ENCODE data around the gene PLA1A. TPM values are rescaled to one million over a fixed set of nuclear protein-coding genes. Genes with fewer than 3 reads are reported as not detected.

The PLA1A gene
- total RNA-seq, 6 experiments from 2014 or later = 9.9 to 30.2 (median 15.9) TPM

- Histone ChIP-seq H3K9me3 (no peaks in the 10 kb centered on the region), H3K4me1 (no peaks in the 10 kb centered on the region), H3K36me3 (no peaks in the 10 kb centered on the region), H3K4me3 (no peak overlapping the region), H3K27ac (no peak overlapping the region), H3K27me3 (no peaks in the 10 kb centered on the region)
- DNase-seq = no peak
- 49% methylated on average over 2 of the region's 5 CpGs for WGBS (ENCODE audit: insufficient coverage, low coverage, low lambda C conversion rate, missing lambda C conversion rate)
- TF ChIP-seq CTCF (IDR thresholded peaks at IDR 0.05) (no peak), POLR2A (IDR thresholded peaks at IDR 0.05) (no peak)
- intact Hi-C loops (cut with DNase I) = no loop called here
- peak; percentile 50 to 75 (median 58) for ATAC-seq
These were observed 26.0 kb upstream of the PLA1A start for GRCh38 chr3:119571688-119572087.

- H3K27ac ChIP-seq = no peak overlapping the region
- ATAC-seq = no peak
- intact Hi-C loops (cut with DNase I) = no loop called here
- H3K9me3 ChIP-seq = no peaks in the 10 kb centered on the region
- no peak for DNase-seq
- TF ChIP-seq POLR2A (IDR thresholded peaks at IDR 0.05) (no peak), CTCF (IDR thresholded peaks at IDR 0.05) (no peak)
- H3K27me3 ChIP-seq = no peaks in the 10 kb centered on the region
- H3K4me1 ChIP-seq = no peaks in the 10 kb centered on the region
- H3K36me3 ChIP-seq = no peaks in the 10 kb centered on the region
- no peak overlapping the region for H3K4me3 ChIP-seq
These were observed 22.2 kb upstream of the PLA1A start for GRCh38 chr3:119575507-119575906.

DNA sequence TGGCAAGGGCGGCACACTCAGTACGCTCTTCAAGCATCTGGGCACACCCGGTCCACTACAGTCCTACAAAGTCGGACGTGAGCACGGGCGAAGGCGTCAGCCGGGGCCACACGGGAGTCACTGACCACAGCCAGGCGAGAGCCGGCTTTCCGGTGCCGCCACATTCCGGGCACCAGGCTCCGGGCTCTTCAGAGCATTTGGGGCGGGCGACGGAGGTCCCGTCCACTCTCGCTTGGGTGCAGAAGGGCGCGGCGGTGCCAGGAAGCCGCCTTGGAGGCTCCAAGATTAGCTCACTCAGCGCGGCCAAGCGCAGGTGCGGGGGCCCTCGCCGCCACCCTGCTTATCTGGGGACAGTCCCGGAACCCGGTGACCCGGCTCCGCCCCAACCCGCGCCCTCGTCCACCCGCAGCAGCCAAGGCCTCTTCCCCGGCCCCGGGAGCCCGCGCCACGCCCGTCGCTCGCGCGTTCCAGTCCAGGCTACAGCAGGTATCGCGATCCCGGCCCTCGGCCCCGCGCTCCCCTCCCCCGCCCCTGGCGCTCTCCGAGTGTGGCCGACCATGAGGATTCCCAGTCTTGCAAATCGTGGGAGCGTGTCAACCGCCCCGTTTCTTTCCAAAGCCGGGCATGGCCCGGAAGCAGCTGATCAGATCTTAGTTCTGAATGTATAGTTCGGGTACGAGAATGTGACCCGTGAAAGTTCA lies 18.2 kb upstream of the PLA1A start, which contains the start of gene ADPRH:
ADPRH (plus strand) TSS at position 127 of the 701 bp plus-strand sequence. CDS start 2,678 bp downstream, outside the sequence.
- H3K36me3 ChIP-seq = no peaks in the 10 kb centered on the region
- H3K4me3 ChIP-seq = peak within 1 kb of the TSS; percentile 46 to 73 (median 70)
- under 1% methylated on average over 19 of the region's 68 CpGs for WGBS (ENCODE audit: insufficient coverage, low coverage, low lambda C conversion rate, missing lambda C conversion rate)
- H3K27me3 ChIP-seq = no peaks in the 10 kb centered on the region
- intact Hi-C loops (cut with DNase I) = no loop called here
- H3K9me3 ChIP-seq = no peaks in the 10 kb centered on the region
- DNase-seq (peak; percentile 89 to 93 (median 92)), ATAC-seq (peak; percentile 96 to 98 (median 98))
- no peaks in the 10 kb centered on the region for H3K4me1 ChIP-seq
- peak; percentile 71 for TF ChIP-seq POLR2A (IDR thresholded peaks at IDR 0.05)
- TF ChIP-seq CTCF (IDR thresholded peaks at IDR 0.05) = no peak
- H3K27ac ChIP-seq = peak within 1 kb of the TSS; percentile 71 to 79 (median 76)

- WGBS (ENCODE audit: insufficient coverage, low coverage, low lambda C conversion rate, missing lambda C conversion rate) = 25% methylated on average over 16 of the region's 16 CpGs
- DNase-seq = no peak
- H3K9me3 ChIP-seq = no peaks in the 10 kb centered on the region
- H3K4me3 ChIP-seq = peak overlapping the region; percentile 46 to 73 (median 70)
- no peaks in the 10 kb centered on the region for H3K36me3 ChIP-seq
- ATAC-seq = peak; percentile 21 to 51 (median 42)
- no peaks in the 10 kb centered on the region for H3K27me3 ChIP-seq
- TF ChIP-seq CTCF (IDR thresholded peaks at IDR 0.05) (no peak), POLR2A (IDR thresholded peaks at IDR 0.05) (no peak)
- peak overlapping the region; percentile 71 to 79 (median 76) for H3K27ac ChIP-seq
- H3K4me1 ChIP-seq = no peaks in the 10 kb centered on the region
- intact Hi-C loops (cut with DNase I) = no loop called here
These were observed 17.5 kb upstream of the PLA1A start for GRCh38 chr3:119580067-119580760.
